Tibial nerve (tissue), 4 donors: ENCODE data around the gene OR10G7.

Experiments used
- CTCF ChIP-seq, 5 experiments: fragments of 200-600 bp in 3 of 5; fragments of 450-650 bp in 2 of 5; sonication (generic) in 3 of 5; IDR thresholded peaks; one replicate each; pipeline ENCODE4 v1.5.1; 2016 to 2019; ENCODE audit warnings: antibody characterized with exemption in 5 of 5, mild to moderate bottlenecking in 3 of 5, moderate library complexity in 2 of 5
- EP300 ChIP-seq, 2 donors: sonication (generic); formaldehyde crosslinking; IDR thresholded peaks; one replicate each; pipeline ENCODE4 v1.6.1; 2017; ENCODE audit warnings: antibody characterized with exemption in 2 of 2, mild to moderate bottlenecking in 1 of 2
- POLR2A ChIP-seq, 2 donors: fragments of 450-650 bp; IDR thresholded peaks; one replicate each; pipeline ENCODE4 v1.6.1; 2017; ENCODE audit warnings: antibody characterized with exemption in 2 of 2, mild to moderate bottlenecking in 2 of 2, moderate library complexity in 2 of 2

GRCh38 chr11:124041254-124041653, at the start of gene OR10G7:
- no peak for TF ChIP-seq CTCF (IDR thresholded peaks at IDR 0.05)
- no peak for TF ChIP-seq EP300 (IDR thresholded peaks at IDR 0.05)
- TF ChIP-seq POLR2A (IDR thresholded peaks at IDR 0.05), result no peak
